AG20443 (cell line): Measurements from ENCODE around the gene PNLDC1.

ENCODE experiments used
- DNase-seq: peaks from one replicate; pipeline ENCODE4 v3.0.0; 2012; ENCODE audit warnings: low spot score, mixed read lengths

Gene PNLDC1

GRCh38 chr6:159800141-159800865 lies at the start of gene PNLDC1:
Gene PNLDC1 (plus strand): TSS chr6:159800276. CDS start chr6:159800308, 32 bp downstream.
- DNase-seq, result no peak

GRCh38 chr6:159751448-159751847 lies 48.6 kb upstream of the PNLDC1 start:
- DNase-seq, result no peak

GRCh38 chr6:159753081-159753872 lies 46.8 kb upstream of the PNLDC1 start:
- no peak for DNase-seq

- no peak for DNase-seq
Observed at GRCh38 chr6:159754401-159754800, 45.7 kb upstream of the PNLDC1 start.

- DNase-seq, result no peak
Observed at GRCh38 chr6:159754959-159755914, 44.8 kb upstream of the PNLDC1 start.

GRCh38 chr6:159756508-159756907 lies 43.6 kb upstream of the PNLDC1 start:
- DNase-seq, result no peak

- peak; percentile 22 for DNase-seq
Observed at GRCh38 chr6:159758031-159759001, 41.8 kb upstream of the PNLDC1 start.

GRCh38 chr6:159759645-159760044 lies 40.4 kb upstream of the PNLDC1 start:
- DNase-seq, result no peak

- DNase-seq, result peak; percentile 37
Observed at GRCh38 chr6:159760602-159761057, 39.4 kb upstream of the PNLDC1 start.

- peak; percentile 16 for DNase-seq
Observed at GRCh38 chr6:159761129-159761872, 38.8 kb upstream of the PNLDC1 start.

- DNase-seq, result peak; percentile 99
Observed at GRCh38 chr6:159761873-159762680, 38.0 kb upstream of the PNLDC1 start, which contains the start of gene ACAT2. Gene ACAT2 (plus strand): TSS chr6:159762045. CDS start chr6:159762088, 43 bp downstream.

GRCh38 chr6:159762681-159763293 lies 37.3 kb upstream of the PNLDC1 start:
- no peak for DNase-seq

GRCh38 chr6:159766906-159767305 lies 33.2 kb upstream of the PNLDC1 start:
- no peak for DNase-seq

- no peak for DNase-seq
Observed at GRCh38 chr6:159769470-159769869, 30.6 kb upstream of the PNLDC1 start.

- no peak for DNase-seq
Observed at GRCh38 chr6:159772196-159772595, 27.9 kb upstream of the PNLDC1 start.

GRCh38 chr6:159777240-159777904 lies 22.7 kb upstream of the PNLDC1 start:
- DNase-seq, result no peak

GRCh38 chr6:159778131-159778530 lies 21.9 kb upstream of the PNLDC1 start:
- no peak for DNase-seq

- no peak for DNase-seq
Observed at GRCh38 chr6:159778542-159779103, 21.5 kb upstream of the PNLDC1 start.
